GM12801 (cell line): ENCODE results near the gene HPS5.

Source experiments
- CTCF ChIP-seq: IDR thresholded peaks from one replicate; pipeline ENCODE4 v1.5.1; 2011; ENCODE audit warnings: control low read depth; ENCODE audit not compliant: insufficient read length; ENCODE audit errors: extremely low read depth

HPS5 gene

DNA sequence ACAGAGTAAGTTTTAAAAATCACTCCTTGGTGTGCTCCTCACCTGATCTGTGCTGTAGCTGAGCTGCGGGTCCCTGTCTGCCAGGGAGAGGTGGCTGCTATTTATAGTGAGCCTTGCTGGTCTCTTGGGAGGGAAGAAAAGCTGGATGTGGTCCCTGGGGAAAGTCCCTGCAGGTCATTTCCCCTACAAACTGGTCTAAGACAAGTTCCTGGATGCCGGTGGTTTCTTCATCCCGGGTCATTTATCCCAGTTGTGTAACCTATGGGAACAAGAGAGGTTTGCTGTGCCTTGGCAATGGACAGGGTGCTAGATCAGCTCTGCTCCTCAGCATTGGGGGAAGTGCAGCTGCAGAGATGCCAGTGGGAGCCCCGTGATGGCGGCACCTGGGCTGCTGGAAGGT lies 73.4 kb downstream of the HPS5 start, which contains the start of gene SAA2:
SAA2 (minus strand) TSS at position 108 of the 400 bp plus-strand sequence. CDS start 657 bp downstream, outside the sequence.
- no peak for TF ChIP-seq CTCF

DNA sequence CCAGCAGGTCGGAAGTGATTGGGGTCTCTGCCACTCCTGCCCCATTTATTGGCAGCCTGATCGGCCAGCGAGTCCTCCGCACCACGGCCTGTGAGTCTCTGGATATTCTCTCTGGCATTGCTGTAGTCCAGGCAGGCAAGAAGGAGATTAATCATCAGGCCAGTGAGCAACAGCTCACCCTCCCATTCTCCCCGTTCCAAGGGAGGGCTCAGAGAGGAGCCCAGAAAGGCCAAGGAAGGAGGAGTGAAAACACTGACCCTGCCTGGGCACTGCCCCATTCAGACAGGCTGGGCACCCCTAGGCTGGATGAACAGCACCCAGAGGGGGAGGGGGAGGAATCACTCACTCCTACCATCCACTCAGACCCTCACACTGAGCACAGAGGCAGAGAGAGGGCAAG lies 76.5 kb downstream of the HPS5 start:
- no peak for TF ChIP-seq CTCF

- peak; percentile 66 for TF ChIP-seq CTCF
These were observed 78.1 kb downstream of the HPS5 start for GRCh38 chr11:18243783-18244362.

DNA sequence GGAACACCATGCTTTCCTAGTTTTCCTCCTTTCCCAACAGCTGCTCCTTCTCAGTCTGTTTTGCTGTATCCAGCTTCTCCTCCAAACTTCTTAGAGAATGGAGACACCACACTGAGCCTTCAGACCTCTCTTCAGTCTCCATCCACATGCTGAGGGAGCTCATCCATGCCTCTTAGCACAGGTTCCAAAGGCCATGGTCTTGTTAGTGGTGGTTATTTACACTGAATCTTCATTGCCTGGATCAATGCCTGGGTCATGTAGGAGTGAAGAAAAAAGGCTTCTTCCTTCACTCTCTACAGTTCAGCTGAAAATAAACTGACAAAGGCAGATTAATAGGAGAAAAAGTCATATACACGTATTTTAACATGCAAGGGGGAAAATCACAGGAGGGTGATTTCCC lies 82.3 kb downstream of the HPS5 start:
- no peak for TF ChIP-seq CTCF

GRCh38 chr11:18236664-18237356 lies 85.1 kb downstream of the HPS5 start, which contains the start of gene SAA4:
Gene SAA4, minus strand, starts transcription at chr11:18236802. Its CDS starts 876 bp downstream, at chr11:18235926.
- TF ChIP-seq CTCF: no peak

DNA sequence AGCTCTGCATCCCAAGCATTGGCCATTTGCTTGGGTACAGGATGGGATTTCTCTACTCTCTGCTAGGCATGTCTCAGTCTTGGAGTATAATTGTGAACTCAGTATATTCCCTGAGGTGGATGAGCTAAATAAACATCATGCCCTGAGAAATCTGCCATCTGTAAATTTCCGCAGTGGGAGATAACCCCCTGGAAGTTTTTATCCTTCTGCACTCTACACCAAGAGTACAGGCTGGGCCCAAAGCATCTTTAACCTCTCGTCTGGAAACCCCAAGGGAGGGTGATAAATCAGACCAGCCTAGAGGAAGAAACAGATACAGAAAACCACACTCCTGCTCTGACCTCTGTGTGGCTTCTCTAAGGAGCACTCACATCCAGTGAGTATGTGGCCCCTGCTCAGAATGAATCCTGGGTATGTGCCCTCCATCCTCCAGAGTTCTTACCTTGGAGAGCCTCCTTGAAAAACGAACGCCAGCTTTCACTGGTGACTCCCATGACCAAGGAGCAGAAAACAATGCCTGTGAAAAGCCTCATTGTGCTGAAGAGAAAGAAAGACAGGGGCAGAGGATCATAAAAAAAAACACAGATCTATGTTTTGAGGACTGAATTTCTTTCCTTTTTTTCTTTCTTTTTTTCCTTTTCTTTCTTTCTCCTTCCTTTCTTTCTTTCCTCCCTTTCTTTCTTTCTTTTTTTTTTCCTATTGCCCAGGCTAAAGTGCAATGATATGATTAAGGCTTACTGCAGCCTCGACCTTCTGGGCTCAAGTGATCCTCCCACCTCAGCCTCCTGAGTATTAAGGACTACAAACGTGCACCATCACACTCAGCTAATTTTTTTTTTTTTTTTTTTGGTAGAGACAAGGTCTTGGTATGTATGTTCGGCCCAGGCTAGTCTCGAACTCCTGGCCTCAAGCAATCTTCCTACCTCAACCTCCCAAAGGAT lies 86.3 kb downstream of the HPS5 start:
- no peak for TF ChIP-seq CTCF

DNA sequence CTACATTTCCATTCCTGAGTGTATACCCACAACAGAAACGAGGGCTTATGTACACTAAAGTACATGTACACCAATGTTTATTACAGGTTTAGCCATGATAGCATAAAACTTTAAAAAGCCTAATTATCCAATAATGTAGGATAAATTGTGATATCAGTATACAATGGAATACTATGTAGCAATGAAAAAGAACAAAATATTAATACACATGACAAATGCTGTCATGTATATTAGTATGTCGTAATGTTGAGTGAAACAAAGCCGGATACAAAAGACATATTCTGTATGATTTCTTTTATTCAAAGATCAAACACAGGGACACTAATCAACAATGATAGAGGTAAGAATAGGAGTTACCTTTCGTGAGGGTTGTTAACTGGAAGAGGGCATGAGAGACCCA lies 88.0 kb downstream of the HPS5 start:
- TF ChIP-seq CTCF: no peak
